Chondrocyte (in vitro differentiated cells): Measurements from ENCODE around the gene MORC2. TPM values are rescaled to one million over a fixed set of nuclear protein-coding genes. Genes with fewer than 3 reads are reported as not detected.

Experiments
- DNase-seq: peaks from one replicate; pipeline ENCODE4 v3.0.0; 2021; ENCODE audit warnings: mixed read lengths, low spot score
- H3K27ac Mint-ChIP-seq: one replicate; pipeline ENCODE4 v1.8.0; 2021; ENCODE audit warnings: mild to moderate bottlenecking, moderate library complexity, mixed read lengths; ENCODE audit not compliant: unreplicated experiment
- H3K27me3 Mint-ChIP-seq: 2 replicates; pipeline ENCODE4 v1.8.0; 2021; ENCODE audit warnings: low read depth, mixed read lengths
- H3K36me3 Mint-ChIP-seq: 2 replicates; pipeline ENCODE4 v1.8.0; 2021; ENCODE audit warnings: low read depth, mixed read lengths
- H3K4me1 Mint-ChIP-seq: 2 replicates; pipeline ENCODE4 v1.8.0; 2021; ENCODE audit warnings: low read depth, mild to moderate bottlenecking, mixed read lengths
- H3K4me3 Mint-ChIP-seq: one replicate; pipeline ENCODE4 v1.8.0; 2021; ENCODE audit warnings: mild to moderate bottlenecking, moderate library complexity, mixed read lengths; ENCODE audit not compliant: unreplicated experiment
- H3K9me3 Mint-ChIP-seq: 2 replicates; pipeline ENCODE4 v1.8.0; 2021; ENCODE audit warnings: low read depth, mixed read lengths
- CTCF ChIP-seq: fragments of 200-600 bp; sonication (generic); IDR thresholded peaks from 2 replicates; pipeline ENCODE4 v1.5.0; 2021; ENCODE audit warnings: antibody characterized with exemption, mild to moderate bottlenecking, moderate library complexity
- total RNA-seq: library from RNA; stranded (reverse); gene quantifications from 3 replicates; pipeline ENCODE4 v1.2.1, GENCODE V29; 2021

The MORC2 gene
- total RNA-seq, 1 donor from 2014 or later: 29.6 TPM

- H3K36me3 Mint-ChIP-seq: peaks cover 17% of the 10 kb centered on the region
- DNase-seq: no peak
- H3K27me3 Mint-ChIP-seq: no peaks in the 10 kb centered on the region
- H3K4me3 Mint-ChIP-seq: no peak overlapping the region
- no peaks in the 10 kb centered on the region for H3K4me1 Mint-ChIP-seq
- no peak for TF ChIP-seq CTCF
- H3K27ac Mint-ChIP-seq: no peak overlapping the region
- H3K9me3 Mint-ChIP-seq: peaks cover 2% of the 10 kb centered on the region
These were observed 62.8 kb downstream of the MORC2 start for GRCh38 chr22:30905696-30906341.

GRCh38 chr22:30903876-30904460 lies 64.6 kb downstream of the MORC2 start:
- no peaks in the 10 kb centered on the region for H3K4me1 Mint-ChIP-seq
- DNase-seq: no peak
- H3K4me3 Mint-ChIP-seq: no peak overlapping the region
- H3K9me3 Mint-ChIP-seq: peaks cover 5% of the 10 kb centered on the region
- no peaks in the 10 kb centered on the region for H3K27me3 Mint-ChIP-seq
- peaks cover 17% of the 10 kb centered on the region for H3K36me3 Mint-ChIP-seq
- TF ChIP-seq CTCF: no peak
- no peak overlapping the region for H3K27ac Mint-ChIP-seq

GRCh38 chr22:30902496-30903357 lies 65.8 kb downstream of the MORC2 start:
- Mint-ChIP-seq H3K4me3 (no peak overlapping the region), H3K9me3 (peaks cover 5% of the 10 kb centered on the region), H3K4me1 (no peaks in the 10 kb centered on the region), H3K27ac (no peak overlapping the region), H3K36me3 (peaks cover 17% of the 10 kb centered on the region), H3K27me3 (no peaks in the 10 kb centered on the region)
- DNase-seq: no peak
- TF ChIP-seq CTCF: no peak

GRCh38 chr22:30894371-30894740 lies 74.2 kb downstream of the MORC2 start:
- peaks cover 4% of the 10 kb centered on the region for H3K36me3 Mint-ChIP-seq
- no peaks in the 10 kb centered on the region for H3K9me3 Mint-ChIP-seq
- no peaks in the 10 kb centered on the region for H3K27me3 Mint-ChIP-seq
- no peak for TF ChIP-seq CTCF
- no peak overlapping the region for H3K4me3 Mint-ChIP-seq
- DNase-seq: no peak
- no peaks in the 10 kb centered on the region for H3K4me1 Mint-ChIP-seq
- H3K27ac Mint-ChIP-seq: no peak overlapping the region
